GM12878 (cell line): ENCODE data around the gene TTC16. TPM values are rescaled to one million over a fixed set of nuclear protein-coding genes. Genes with fewer than 3 reads are reported as not detected.

ENCODE experiments used
- ATAC-seq: fragments of 200-7000 bp; cut with Tn5 transposase; 3 replicates; pipeline ENCODE4 v1.9.1; 2020; ENCODE audit warnings: mild to moderate bottlenecking, moderate library complexity
- BruUV-seq: library from RNA; stranded (reverse); fragments of 400-500 nt; replicated peaks from 2 replicates; lab custom pipeline; 2021; lab: Mats Ljungman, UMichigan
- CTCF ChIA-PET: fragments of 300-600 bp; sonication (Branson Sonifier 250); formaldehyde crosslinking; extraction: SDS; loops from one replicate; lab custom pipeline; 2021; ENCODE audit warnings: inconsistent platforms; lab: Yijun Ruan, JAX
- POLR2A ChIA-PET: fragments of 350-600 bp; formaldehyde crosslinking; extraction: SDS; loops from one replicate; lab custom pipeline; 2021; ENCODE audit warnings: inconsistent platforms; lab: Charles Lee
- RAD21 ChIA-PET: fragments of 300-600 bp; sonication (Branson Sonifier 250); formaldehyde crosslinking; loops from one replicate; lab custom pipeline; 2023; ENCODE audit warnings: antibody characterized with exemption; ENCODE audit not compliant: unreplicated experiment; lab: Charles Lee
- SMC1A ChIA-PET: fragments of 300-600 bp; sonication (Branson Sonifier 250); formaldehyde crosslinking; loops from one replicate; lab custom pipeline; 2023; ENCODE audit not compliant: unreplicated experiment, uncharacterized antibody; lab: Charles Lee
- DNase-seq: peaks from one replicate; pipeline ENCODE4 v3.0.0-alpha.2; 2011; ENCODE audit warnings: low read depth, low spot score
- FAIRE-seq: peaks from 3 replicates; lab custom pipeline; 2011; peaks lifted over from hg19 to GRCh38; lab: Jason Lieb, UNC
- H2AFZ ChIP-seq: 2 replicates; pipeline ENCODE4 v1.6.0; 2011; ENCODE audit warnings: low read depth, low read length, control low read depth; ENCODE audit not compliant: control insufficient read depth
- H3K27ac ChIP-seq: 2 replicates; pipeline ENCODE4 v1.5.1; 2011; ENCODE audit warnings: control low read depth; ENCODE audit not compliant: control insufficient read depth, insufficient read depth
- H3K27me3 ChIP-seq, 2 experiments: replicated peaks in 1 of 2; 2 replicates each; pipeline versions ENCODE4 v1.6.0 to v1.6.1; 2011; ENCODE audit warnings: low read length in 1 of 2; ENCODE audit not compliant: control insufficient read depth in 2 of 2, insufficient read depth in 2 of 2
- H3K36me3 ChIP-seq, 2 experiments: 2 replicates each; pipeline ENCODE4 v1.5.1; 2011; ENCODE audit warnings: low read length in 1 of 2; ENCODE audit not compliant: control insufficient read depth in 2 of 2, insufficient read depth in 2 of 2
- H3K4me1 ChIP-seq: 2 replicates; pipeline ENCODE4 v1.6.1; 2011; ENCODE audit warnings: mild to moderate bottlenecking, low read length, moderate library complexity, mixed read lengths; ENCODE audit not compliant: control insufficient read depth, insufficient read depth
- H3K4me2 ChIP-seq: 2 replicates; pipeline ENCODE4 v1.6.0; 2011; ENCODE audit warnings: control low read depth; ENCODE audit not compliant: control insufficient read depth, insufficient read depth
- H3K4me3 ChIP-seq: fragments of 200-600 bp; sonication (generic); 2 replicates; pipeline ENCODE4 v1.5.1; 2016
- H3K79me2 ChIP-seq: 2 replicates; pipeline ENCODE4 v1.6.0; 2011; ENCODE audit warnings: low read length; ENCODE audit not compliant: control insufficient read depth, insufficient read depth
- H3K9ac ChIP-seq: 2 replicates; pipeline ENCODE4 v1.8.0; 2011; ENCODE audit warnings: low read length, control low read depth, mixed read lengths; ENCODE audit not compliant: control insufficient read depth, insufficient read depth
- H3K9me3 ChIP-seq: replicated peaks from 3 replicates; pipeline ENCODE4 v1.5.1; 2011; ENCODE audit warnings: mild to moderate bottlenecking, low read length; ENCODE audit not compliant: control insufficient read depth, insufficient read depth
- H4K20me1 ChIP-seq: 2 replicates; pipeline ENCODE4 v1.6.0; 2011; ENCODE audit not compliant: control insufficient read depth, insufficient read depth
- ASH2L ChIP-seq: fragments of 300-600, 200-600 bp; sonication (generic); IDR thresholded peaks from 2 replicates; pipeline ENCODE4 v1.6.1; 2017; ENCODE audit warnings: low read depth, mild to moderate bottlenecking, borderline replicate concordance
- CTCF ChIP-seq, 3 experiments: IDR thresholded peaks in 2 of 3; conservative IDR thresholded peaks in 1 of 3; 2 replicates each; pipeline ENCODE4 v1.5.1; 2011; ENCODE audit warnings: low read depth in 3 of 3, low read length in 3 of 3, mild to moderate bottlenecking in 3 of 3, control low read depth in 2 of 3, moderate library complexity in 2 of 3, inconsistent platforms in 1 of 3, mixed read lengths in 1 of 3; ENCODE audit not compliant: control insufficient read depth in 2 of 3, insufficient read depth in 1 of 3; ENCODE audit errors: extremely low read depth in 1 of 3
- KLF5 ChIP-seq: fragments of 450-650 bp; IDR thresholded peaks from 2 replicates; pipeline ENCODE4 v1.6.1; 2014; ENCODE audit warnings: mild to moderate bottlenecking; ENCODE audit not compliant: partially characterized antibody
- RAD21 ChIP-seq: IDR thresholded peaks from 2 replicates; pipeline ENCODE4 v1.6.1; 2011; ENCODE audit warnings: mild to moderate bottlenecking, low read depth, low read length, moderate library complexity; ENCODE audit not compliant: insufficient read depth
- SMC3 ChIP-seq: IDR thresholded peaks from 2 replicates; pipeline ENCODE4 v1.6.1; 2011; ENCODE audit warnings: low read length, improper control_type of control experiment, borderline replicate concordance
- SRF ChIP-seq, 2 experiments: IDR thresholded peaks; 2 replicates each; pipeline ENCODE4 v1.6.1; 2011; ENCODE audit warnings: low read depth in 2 of 2, low read length in 2 of 2, mild to moderate bottlenecking in 1 of 2, moderate library complexity in 1 of 2
- WGBS: methylation state at CpG from one replicate; pipeline ENCODE4 v1.1.6; 2016; ENCODE audit warnings: low lambda C conversion rate; ENCODE audit not compliant: insufficient replicate concordance, insufficient coverage; ENCODE audit errors: missing lambda C conversion rate; 5-methylcytosine and 5-hydroxymethylcytosine counted together
- in situ Hi-C: fragments of 300-500 bp; cut with MboI; formaldehyde crosslinking; loops from 9 replicates; pipeline ENCODE4 v1.14.3; 2018; ENCODE audit warnings: mixed read lengths
- intact Hi-C: fragments of 100-400 bp; cut with micrococcal nuclease; formaldehyde crosslinking; loops from one replicate; pipeline ENCODE4 v1.14.2; 2022; ENCODE audit not compliant: unreplicated experiment
- polyA plus RNA-seq, 11 experiments: library from polyadenylated mRNA; depleted of rRNA in 4 of 11; unstranded in 6 of 11; stranded (reverse) in 5 of 11; fragments of >200 nt; fragmentation: Nextera tagmentation in 4 of 11; fragmentation: Illumina TruSeq in 1 of 11; extraction: Ambion mirVana in 4 of 11; extraction: Trizol in 1 of 11; gene quantifications; 1 replicate in 1 of 11; 2 replicates in 10 of 11; pipeline versions ENCODE4 v1.2.1 to v1.2.3, GENCODE V29; 2011 to 2016; ENCODE audit warnings: inconsistent platforms in 2 of 11, missing spikeins in 2 of 11, low read depth in 1 of 11
- total RNA-seq, 4 experiments: library from RNA; depleted of rRNA in 3 of 4; stranded (reverse); fragments of >200 nt in 3 of 4; fragmentation: Illumina TruSeq in 1 of 4; extraction: Trizol in 1 of 4; gene quantifications; 2 replicates each; pipeline versions ENCODE4 v1.2.1 to v1.2.3, GENCODE V29; 2013 to 2021
- TF ChIP-seq, protein P1 (sequence below): IDR thresholded peaks from 2 replicates; pipeline ENCODE4 v1.6.1; 2012; ENCODE audit warnings: low read depth, low read length, improper control_type of control experiment

Gene TTC16
- total and polyA plus RNA-seq, 10 of the 15 experiments (the other 5 are each of a cell fraction or from before 2014, with no cell fraction given): 0.03 TPM; not detected in 9

DNA sequence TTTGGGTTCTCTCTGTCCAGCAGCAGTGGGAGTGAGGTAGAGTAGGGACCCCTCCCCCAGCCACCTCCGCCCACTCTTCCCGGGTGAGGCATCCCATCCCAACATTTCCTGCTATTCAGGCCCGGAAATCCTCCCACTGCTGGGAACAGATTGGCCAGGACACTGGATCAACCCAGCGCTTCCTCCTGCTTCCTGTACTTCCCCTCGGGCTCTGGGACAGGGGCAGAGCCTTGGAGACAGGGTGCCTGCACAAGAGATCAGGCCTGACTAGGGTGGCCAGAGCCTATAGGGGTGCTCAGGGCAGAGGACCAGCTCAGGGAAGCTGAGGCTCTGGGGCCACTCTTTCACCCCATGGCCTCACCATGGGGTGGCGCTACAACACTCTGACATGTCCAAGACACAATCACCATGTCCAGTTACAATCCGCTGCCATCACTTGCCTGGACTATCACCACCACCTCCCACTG lies 48.1 kb downstream of the TTC16 start:
- Histone ChIP-seq H3K4me3 (no peak overlapping the region), H3K4me2 (no peak overlapping the region), H3K36me3 (peaks cover 5 to 30% of the 10 kb centered on the region in 2 experiments), H3K9ac (no peak overlapping the region), H3K79me2 (no peaks in the 10 kb centered on the region; the same call in none of the 2 replicates), H2AFZ (no peak overlapping the region), H4K20me1 (0 out of 2 replicates have a peak, but pooled peaks cover 4% of the 10 kb centered on the region), H3K9me3 (no peaks in the 10 kb centered on the region), H3K27me3 (no peaks in the 10 kb centered on the region), H3K27ac (no peak overlapping the region), H3K4me1 (peaks cover 7% of the 10 kb centered on the region)
- FAIRE-seq (no peak), ATAC-seq (peak; percentile 78), DNase-seq (no peak)
- in situ Hi-C loops (no loop called here), intact Hi-C loops (loop anchor here (1.0 kb wide), 1 partner anchor 20 kb away; no protein-coding TSS in a partner anchor)
- ChIA-PET POLR2A (interaction anchor here (1.4 kb wide), 1 partner anchor 29 kb away, joined by 5 read pairs; the partner anchor contains the start of gene TOR2A), SMC1A (interaction anchor here (1.0 to 2.1 kb wide), 8 partner anchors 11 to 106 kb away, joined by 3 to 5 read pairs (median 3); partner anchors contain the start of genes ENG and TOR2A), RAD21 (interaction anchor here (0.5 to 3.5 kb wide), 7 partner anchors 14 to 157 kb away, joined by 3 to 18 read pairs (median 11); partner anchors contain the start of genes CDK9, SH2D3C, ST6GALNAC4 and TOR2A), CTCF (interaction anchor here (0.7 to 1.8 kb wide), 10 partner anchors 12 to 272 kb away, joined by 3 to 15 read pairs (median 5); partner anchors contain the start of genes SH2D3C and TOR2A)
- WGBS: 82% methylated on average over 7 of the region's 7 CpGs
- no peak for TF ChIP-seq SRF (IDR thresholded peaks at IDR 0.05; ENCODE audit: low read depth in 2 of 2, low read length in 2 of 2)
- peak; percentile 46 for TF ChIP-seq RAD21
- TF ChIP-seq, protein P1, sequence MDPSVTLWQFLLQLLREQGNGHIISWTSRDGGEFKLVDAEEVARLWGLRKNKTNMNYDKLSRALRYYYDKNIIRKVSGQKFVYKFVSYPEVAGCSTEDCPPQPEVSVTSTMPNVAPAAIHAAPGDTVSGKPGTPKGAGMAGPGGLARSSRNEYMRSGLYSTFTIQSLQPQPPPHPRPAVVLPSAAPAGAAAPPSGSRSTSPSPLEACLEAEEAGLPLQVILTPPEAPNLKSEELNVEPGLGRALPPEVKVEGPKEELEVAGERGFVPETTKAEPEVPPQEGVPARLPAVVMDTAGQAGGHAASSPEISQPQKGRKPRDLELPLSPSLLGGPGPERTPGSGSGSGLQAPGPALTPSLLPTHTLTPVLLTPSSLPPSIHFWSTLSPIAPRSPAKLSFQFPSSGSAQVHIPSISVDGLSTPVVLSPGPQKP: no peak
- no peak for TF ChIP-seq ASH2L
- TF ChIP-seq CTCF (IDR thresholded peaks at IDR 0.05 in 2 of 3, conservative IDR thresholded peaks at IDR 0.05 in 1 of 3; ENCODE audit: control insufficient read depth in 2 of 3, extremely low read depth in 1 of 3, insufficient read depth in 1 of 3, low read depth in 3 of 3, low read length in 3 of 3): peak; percentile 31 to 47 (median 45); a peak in 5 of 6 replicates
- peak; percentile 50; the same call in 1 of the 2 replicates for TF ChIP-seq SMC3
- TF ChIP-seq KLF5: no peak
- BruUV-seq: TSS peak; percentile 37
